Activated CD8-positive, alpha-beta memory T cell treated with anti-CD3 and anti-CD28 coated beads, Interleukin-2, amount 50 U/mL, for 48 hours (primary cell): ENCODE measurements around the gene KRTAP19-2.
"Not testable (repeated sequence)": the region's sequence is repeated elsewhere in the genome, so short reads cannot be mapped to it uniquely, and the experiment has no call there.

Source experiments
- DNase-seq: peaks from one replicate; pipeline ENCODE4 v3.0.0-alpha.2; 2020

The KRTAP19-2 gene, protein sequence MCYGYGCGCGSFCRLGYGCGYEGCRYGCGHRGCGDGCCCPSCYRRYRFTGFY

DNA sequence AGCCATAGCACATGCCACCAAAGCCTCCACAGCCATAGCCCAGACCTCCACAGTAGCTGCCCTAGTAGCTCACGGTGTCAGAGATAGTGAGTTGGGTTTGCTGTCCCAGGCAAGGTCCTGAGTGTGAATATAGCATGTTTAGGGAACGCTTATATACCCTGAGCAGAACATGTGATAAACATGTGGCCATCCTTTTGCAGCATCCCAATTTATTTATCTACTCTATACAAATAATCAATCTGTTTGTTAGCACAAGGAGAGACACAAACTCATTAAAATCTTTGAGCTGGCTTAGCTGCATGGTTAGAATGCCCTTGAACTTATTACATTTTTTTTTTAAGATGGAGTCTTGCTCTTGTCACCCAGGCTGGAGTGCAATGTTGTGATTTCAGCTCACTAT lies at the start of gene KRTAP19-2:
Gene KRTAP19-2 (minus strand): TSS at position 101 of the 400 bp plus-strand sequence. CDS start 88 bp downstream, at position 13.
- DNase-seq: no peak

DNA sequence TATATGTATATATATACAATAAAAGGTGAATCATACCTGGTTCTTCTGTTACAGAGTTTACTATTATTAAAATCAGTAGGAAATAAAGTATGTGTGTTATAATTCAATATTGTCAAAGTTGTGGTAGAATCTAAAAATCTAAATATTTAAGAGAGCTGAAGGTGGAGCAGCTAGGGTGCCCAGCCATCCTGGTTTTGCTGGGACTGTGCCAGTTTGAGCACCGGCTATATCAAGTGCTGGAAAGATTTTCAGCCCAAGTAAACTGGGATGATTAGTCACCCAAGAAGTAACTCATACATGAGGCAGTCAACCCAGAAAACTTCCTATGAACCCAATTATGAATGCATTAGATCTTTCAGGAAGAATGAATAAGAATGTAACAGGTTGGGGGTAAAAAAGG lies 31.6 kb upstream of the KRTAP19-2 start:
- no peak for DNase-seq

DNA sequence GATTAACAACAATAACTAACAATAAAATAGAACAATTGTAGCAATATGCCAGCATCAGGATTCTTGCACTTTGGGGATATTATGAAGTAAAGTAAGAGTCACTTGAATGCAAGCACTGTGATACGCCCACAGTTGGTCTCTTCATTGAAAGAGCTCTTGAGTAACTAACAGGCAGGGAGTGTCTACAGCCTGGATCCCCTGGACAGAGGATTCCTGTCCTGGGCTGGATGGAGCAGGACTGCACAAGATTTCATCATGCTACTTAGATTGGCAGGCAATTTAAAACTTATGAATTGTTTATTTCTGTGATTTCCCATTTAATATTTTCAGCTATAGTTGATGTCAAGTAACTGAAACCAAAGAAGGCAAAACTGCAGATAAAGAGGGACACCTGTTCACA lies 28.4 kb upstream of the KRTAP19-2 start:
- no peak for DNase-seq

DNA sequence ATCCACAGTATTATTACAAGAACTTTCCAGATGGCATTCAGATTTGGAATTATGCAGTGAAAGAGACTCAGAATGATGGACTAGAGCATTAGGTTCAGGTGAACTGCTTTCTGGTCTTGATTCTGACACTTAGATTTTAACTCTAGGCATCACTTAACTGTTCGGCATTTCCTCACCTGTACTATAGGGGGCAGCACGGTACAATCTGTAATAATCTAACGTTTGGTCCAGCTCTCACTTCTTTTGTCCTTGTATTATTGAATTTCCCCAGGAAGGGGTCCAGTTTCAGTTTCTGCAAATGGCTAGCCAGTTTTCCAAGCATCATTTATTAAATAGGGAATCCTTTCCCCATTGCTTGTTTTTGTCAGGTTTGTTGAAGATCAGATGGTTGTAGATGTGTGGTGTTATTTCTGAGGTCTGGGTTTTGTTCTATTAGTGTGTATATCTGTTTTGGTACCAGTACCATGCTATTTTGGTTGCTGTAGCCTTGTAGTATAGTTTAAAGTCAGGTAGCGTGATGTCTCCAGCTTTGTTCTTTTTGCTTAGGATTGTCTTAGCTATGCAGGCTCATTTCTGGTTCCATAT lies 18.5 kb upstream of the KRTAP19-2 start:
- not testable (repeated sequence) for DNase-seq

DNA sequence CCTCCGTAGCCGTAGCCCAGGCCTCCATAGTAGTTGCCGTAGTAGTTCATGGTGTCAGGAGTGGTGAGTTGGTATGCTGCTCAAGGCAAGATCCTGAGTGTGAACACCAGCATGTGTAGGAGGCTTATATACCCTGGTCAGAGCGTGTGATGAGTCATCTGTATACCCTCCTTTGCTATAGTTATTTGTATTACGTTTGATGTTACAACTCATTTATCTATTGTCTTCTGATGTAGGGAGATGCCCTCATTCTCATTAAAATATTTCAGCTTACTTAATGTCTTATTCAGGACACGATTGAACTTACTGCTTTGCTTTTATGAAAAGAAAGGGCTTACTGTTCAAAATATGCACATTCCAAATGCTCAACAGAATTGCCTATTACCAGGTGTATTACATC lies 14.8 kb upstream of the KRTAP19-2 start, which contains the start of gene KRTAP19-5:
Gene KRTAP19-5 (minus strand): TSS at position 101 of the 400 bp plus-strand sequence. CDS start 51 bp downstream, at position 50.
- no peak for DNase-seq

DNA sequence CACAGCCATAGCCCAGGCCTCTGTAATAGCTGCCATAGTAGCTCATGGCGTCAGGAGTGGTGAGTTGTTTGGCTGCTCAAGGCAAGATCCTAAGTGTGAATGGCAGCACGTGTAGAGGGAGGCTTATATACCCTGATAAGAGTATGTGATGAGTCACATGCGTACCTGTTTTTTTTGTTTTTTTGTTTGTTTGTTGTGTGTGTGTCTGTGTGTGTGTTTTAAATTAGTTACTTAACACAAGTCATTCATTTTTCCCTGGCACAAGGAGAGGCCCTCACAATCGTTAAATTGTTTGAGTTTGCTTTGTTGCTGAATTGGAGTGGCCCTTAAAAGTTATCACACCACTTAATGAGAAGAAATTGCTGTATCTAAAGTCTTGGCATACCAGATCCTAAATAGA lies 9.8 kb upstream of the KRTAP19-2 start, which contains the start of gene KRTAP19-4:
Gene KRTAP19-4 (minus strand): TSS at position 101 of the 400 bp plus-strand sequence. CDS start 55 bp downstream, at position 46.
- no peak for DNase-seq

DNA sequence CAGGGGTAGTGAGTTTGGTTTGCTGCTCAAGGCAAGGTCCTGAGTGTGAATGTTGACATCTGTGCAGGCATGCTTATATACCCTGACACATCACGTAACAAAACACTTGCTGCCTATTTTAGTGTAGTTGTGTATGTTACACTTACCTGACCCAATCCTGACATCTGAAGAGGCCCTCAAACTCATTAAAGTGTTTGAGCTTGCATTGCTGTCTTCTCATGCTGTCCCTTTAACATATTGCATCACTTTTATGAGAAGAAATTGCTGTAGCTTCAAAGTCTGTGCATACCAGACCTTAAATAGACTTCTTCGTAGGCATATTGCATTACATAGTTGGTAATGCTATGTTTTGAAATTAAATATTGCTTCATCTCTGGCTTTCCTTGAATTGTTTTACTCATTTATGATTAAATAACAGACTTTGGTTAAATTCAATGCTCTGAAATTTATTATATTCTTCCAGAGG lies 4.8 kb upstream of the KRTAP19-2 start, which contains the start of gene KRTAP19-3:
Gene KRTAP19-3 (minus strand): TSS at position 51 of the 466 bp plus-strand sequence. CDS start 56 bp downstream, outside the sequence.
- DNase-seq: no peak

DNA sequence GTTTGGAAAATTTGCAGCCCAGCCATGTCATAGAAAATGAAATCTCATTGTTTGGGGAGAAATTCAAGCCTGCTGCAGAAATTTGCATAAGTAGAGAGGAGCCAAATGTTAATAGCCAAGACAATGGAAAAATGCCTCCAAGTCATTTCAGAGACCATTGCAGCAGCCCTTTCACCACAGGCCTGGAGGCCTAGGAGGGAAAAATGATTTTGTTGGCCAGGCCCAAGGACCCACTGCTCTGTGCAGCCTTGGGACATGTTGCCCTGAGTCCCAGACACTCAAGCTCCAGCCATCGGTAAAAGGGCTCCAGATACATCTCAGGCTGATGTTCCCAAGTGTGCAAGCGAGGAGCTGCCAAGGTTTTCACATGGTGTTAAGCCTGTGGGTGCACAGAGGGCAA lies 1.1 kb downstream of the KRTAP19-2 start:
- no peak for DNase-seq

DNA sequence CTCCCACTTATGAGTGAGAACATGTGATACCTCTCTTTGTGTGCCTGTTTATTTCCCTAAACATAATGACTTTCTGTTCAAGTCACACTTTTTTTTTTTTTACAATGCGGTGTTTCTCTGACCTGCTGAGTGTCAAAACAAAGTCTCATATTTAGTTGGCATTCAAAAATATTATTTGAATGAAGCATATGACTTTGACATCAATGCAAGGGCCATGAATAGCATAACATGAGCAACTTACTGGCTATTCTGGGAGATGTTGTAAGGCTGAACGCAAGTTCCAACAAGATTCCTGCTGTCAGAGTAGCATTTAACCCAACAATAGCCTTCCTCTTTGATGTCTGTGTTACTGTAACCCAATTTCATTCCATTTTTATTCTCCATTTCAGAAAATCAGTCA lies 5.1 kb downstream of the KRTAP19-2 start:
- no peak for DNase-seq

DNA sequence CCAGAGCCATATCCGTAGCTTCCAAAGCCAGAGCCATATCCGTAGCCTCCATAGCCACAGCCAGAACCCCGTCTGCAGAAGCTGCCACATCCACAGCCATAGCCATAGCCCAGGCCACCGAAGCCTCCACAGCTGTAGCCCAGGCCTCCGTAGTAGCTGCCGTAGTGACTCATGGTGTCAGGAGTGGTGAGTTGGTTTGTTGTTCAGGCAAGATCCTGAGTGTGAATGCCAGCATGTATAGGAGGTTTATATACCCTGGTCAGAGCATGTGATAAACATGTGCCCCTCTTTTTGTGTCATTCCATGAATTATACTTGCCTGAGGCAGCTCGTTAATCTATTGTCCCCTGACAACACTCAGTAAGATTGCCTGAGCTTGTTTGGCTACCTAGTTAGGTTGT lies 7.1 kb downstream of the KRTAP19-2 start, which contains the start of gene KRTAP19-1:
Gene KRTAP19-1 (minus strand): TSS at position 223 of the 400 bp plus-strand sequence. CDS start 50 bp downstream, at position 173.
- DNase-seq: no peak

DNA sequence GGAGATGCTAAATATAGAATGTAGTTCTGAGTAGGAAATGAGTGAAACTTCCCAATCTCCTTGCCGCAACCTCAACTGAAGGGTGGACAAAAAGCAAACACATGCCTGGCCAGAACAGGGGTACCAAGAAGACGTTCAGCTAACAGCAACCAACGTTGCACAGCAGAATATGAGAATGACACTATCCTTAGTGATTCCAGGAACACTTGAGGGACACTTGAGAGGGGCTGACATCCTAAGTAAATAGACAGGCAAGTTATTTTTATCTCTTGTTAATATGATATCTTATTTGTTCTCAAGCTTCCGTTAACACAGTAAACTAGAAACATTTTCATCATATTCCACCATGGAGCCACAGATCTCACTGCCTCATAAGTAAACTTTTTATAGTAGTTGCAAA lies 8.0 kb downstream of the KRTAP19-2 start:
- no peak for DNase-seq

DNA sequence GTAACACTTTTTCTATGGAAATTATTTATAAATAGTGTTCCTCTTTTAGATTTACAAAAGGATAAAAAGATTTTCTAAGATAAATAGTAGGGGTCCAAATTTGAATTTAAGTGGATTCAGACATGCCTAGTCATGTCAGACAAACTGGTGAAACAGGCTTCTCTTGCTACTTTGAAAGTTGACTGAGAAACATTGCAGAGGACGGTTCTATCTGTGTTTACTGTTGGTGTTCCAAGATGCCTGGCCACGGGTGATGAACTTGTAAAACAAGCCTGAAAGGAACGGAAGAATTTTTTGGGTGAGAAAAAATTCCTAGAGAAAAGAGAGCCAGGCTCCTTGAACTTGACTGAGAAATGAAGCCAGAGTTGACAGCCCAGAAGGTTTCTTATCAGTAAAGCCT lies 9.2 kb downstream of the KRTAP19-2 start:
- no peak for DNase-seq

DNA sequence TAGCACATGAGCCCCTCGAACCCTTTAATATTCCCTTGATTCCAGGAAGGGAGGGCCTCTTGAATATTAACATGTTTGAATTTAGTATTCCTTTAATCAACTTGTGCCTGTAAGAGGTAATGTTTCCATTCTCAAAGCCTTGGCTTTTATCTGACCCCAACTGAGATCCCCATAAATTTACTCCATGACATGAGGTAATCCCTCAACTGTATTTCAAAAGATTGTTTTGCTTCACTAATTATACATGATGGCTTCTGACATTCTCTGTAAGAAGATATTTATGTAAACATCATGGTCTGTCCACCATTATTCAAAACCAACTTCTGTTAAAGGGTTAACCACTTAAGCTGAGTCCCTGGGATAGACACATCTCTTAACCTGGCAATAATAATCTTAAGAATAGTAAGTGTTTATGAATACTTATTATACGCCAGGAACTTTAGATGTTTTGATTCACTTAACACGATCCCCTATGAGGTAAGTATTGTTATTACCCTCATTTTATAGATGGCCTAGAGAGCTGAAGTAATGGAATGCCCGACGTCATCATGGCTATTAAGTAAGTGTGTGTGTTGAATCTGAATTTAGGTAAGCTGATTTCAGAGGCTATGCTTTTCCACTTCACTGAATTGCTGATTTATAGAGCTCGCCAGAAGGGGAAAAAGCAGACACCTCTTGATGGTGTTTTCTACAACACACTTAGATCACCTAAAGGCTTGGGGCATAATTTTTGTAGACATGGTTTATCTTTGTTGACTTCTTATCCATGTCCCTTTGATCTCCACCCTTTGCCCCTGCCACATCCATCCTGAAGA lies 18.1 kb downstream of the KRTAP19-2 start:
- no peak for DNase-seq

DNA sequence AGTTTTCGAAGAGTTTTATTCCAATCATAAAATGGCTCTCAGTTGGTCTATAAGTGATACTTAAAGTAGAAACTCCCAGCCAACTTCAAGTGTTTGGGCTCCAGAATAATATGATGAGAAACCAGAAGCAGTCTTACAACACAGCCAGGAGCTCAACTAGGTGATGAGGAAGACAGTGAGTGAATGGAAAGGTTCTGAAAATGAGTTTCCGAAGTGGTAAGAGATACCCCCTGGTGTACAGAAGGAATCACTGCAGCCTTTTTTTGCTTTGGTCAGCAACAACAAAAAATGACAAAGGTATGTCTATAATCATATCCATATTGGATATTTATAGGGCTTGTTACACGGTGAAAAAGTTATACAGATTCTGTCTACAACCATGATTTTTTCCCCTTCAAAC lies 23.5 kb downstream of the KRTAP19-2 start:
- no peak for DNase-seq

DNA sequence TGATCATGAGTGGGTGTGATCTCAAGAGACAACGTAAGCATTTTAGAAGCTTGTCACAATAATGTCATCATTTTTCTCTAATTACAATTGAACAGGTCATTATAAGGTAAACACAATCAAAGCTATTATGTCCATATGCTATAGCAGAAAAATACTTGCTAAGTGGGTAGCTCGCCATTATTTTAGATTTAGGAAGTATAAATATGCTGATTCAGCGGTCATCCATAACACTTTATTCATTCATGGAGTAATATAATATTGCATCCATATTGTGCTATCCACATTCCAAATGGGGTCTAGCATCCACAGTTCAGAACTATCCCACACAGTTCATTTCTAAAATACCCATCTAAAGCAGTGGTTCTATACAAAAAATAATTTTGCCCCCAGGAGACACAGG lies 38.7 kb downstream of the KRTAP19-2 start:
- DNase-seq: no peak

DNA sequence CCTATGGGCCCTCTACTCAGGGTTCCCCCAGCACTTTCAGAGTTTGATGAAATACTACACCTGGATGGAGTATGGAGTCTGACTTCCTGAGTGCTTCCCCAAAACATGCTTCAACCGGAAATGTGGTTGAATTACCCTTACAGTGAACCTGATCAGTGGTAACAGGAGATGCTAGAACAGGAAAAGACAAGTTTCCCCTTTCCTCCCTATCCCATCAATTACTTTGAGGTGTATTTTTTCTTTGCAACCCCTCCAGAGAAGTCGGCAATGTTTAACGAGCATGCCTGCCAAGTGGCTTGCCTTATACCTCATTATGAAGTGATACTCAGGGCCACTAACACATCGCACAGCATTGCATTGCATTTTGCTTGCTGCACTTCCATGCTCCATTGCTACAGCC lies 40.2 kb downstream of the KRTAP19-2 start:
- DNase-seq: no peak

DNA sequence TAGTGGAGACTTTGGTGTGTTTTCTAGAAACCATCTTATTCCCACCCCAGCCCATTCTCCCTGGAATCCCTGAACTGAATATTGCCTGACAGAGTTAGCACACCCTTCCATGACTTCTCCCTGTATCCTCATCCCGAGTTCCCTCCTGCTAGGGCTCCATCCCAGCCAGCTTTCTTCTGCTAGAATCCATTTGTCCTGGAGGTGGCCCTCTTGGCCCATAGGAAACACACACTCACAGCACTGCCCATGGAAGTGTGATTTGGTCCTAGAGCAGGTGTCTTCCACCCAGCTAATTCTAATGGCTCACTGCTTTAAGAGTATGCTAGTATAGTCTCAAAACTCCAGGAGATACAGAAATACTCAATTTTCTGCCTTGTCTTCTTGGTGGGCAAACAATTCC lies 43.0 kb downstream of the KRTAP19-2 start:
- DNase-seq: no peak

DNA sequence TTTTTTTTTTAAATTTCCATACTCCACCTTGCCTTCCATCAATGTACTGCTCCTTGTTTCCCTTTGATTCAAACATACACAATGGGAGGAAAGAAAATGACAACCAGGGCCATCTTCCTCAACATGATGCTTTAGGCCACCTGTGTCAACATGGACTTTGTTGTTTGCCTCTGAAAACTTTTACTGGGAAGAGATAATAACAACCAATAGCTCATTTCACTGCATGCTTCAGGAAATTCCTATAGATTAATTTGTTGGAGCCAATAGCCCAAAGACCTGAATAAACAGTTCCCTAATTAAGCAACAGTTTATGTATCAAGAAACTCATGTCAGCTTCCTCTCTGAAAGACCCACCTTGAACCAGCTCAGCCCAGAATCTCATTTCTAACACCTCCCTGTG lies 44.0 kb downstream of the KRTAP19-2 start:
- DNase-seq: no peak

DNA sequence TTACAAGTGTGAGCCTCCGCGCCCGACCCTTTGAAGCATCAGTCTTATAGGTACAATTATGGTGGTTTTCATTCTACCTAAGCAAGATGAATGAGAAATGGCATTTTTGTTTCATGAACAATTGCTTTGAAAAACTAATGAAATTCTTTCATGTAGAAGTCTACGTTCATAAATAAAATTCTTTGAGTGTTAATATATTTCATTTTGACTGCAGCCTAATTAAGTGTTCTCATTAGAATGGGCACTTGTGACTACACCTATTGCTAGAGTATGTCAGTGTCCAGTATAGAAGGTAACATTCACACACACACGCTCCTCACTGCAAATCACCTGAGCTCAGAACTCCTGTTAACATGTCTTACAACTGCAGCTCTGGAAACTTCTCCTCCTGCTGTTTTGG lies 47.3 kb downstream of the KRTAP19-2 start, which contains the start of gene KRTAP15-1:
Gene KRTAP15-1 (plus strand): TSS at position 301 of the 400 bp plus-strand sequence. CDS start 53 bp downstream, at position 354.
- no peak for DNase-seq
